Ureter (tissue), 1 donor: ENCODE measurements around the gene KLK13. TPM values are rescaled to one million over a fixed set of nuclear protein-coding genes. Genes with fewer than 3 reads are reported as not detected.

Experiments used
- DNase-seq: peaks from one replicate; pipeline ENCODE4 v3.0.0-alpha.2; 2020; ENCODE audit warnings: low spot score
- total RNA-seq: library from RNA; stranded (reverse); gene quantifications from one replicate; pipeline ENCODE4 v1.2.4, GENCODE V29; 2023
- donor health status: DM: yes; HTN: yes; CAD: no.

The KLK13 gene
- total RNA-seq, 1 donor from 2014 or later = not detected

- DNase-seq = no peak
These were observed 27.3 kb upstream of the KLK13 start for GRCh38 chr19:51091895-51092873.

- no peak for DNase-seq
These were observed 26.2 kb upstream of the KLK13 start for GRCh38 chr19:51091126-51091525.

GRCh38 chr19:51090471-51090870, 25.6 kb upstream of the KLK13 start:
- no peak for DNase-seq

GRCh38 chr19:51089786-51090185, 24.9 kb upstream of the KLK13 start:
- DNase-seq = no peak

GRCh38 chr19:51086153-51086850, 21.4 kb upstream of the KLK13 start:
- DNase-seq = no peak

- DNase-seq = no peak
These were observed 19.6 kb upstream of the KLK13 start for GRCh38 chr19:51084505-51084904.

GRCh38 chr19:51083783-51084182, 18.9 kb upstream of the KLK13 start:
- DNase-seq = no peak

GRCh38 chr19:51083181-51083580, 18.3 kb upstream of the KLK13 start:
- DNase-seq = no peak

GRCh38 chr19:51082611-51083010, 17.7 kb upstream of the KLK13 start, which contains the start of gene KLK14:
Gene KLK14 (minus strand): TSS chr19:51082887. CDS start chr19:51082614, 273 bp downstream.
- no peak for DNase-seq

- DNase-seq = no peak
These were observed 16.6 kb upstream of the KLK13 start for GRCh38 chr19:51081476-51081875.

GRCh38 chr19:51079481-51080110, 14.7 kb upstream of the KLK13 start:
- no peak for DNase-seq

- DNase-seq = no peak
These were observed 13.8 kb upstream of the KLK13 start for GRCh38 chr19:51078731-51079130.

GRCh38 chr19:51078104-51078503, 13.2 kb upstream of the KLK13 start:
- DNase-seq = no peak

GRCh38 chr19:51076631-51077213, 11.8 kb upstream of the KLK13 start:
- DNase-seq = no peak

GRCh38 chr19:51075998-51076397, 11.1 kb upstream of the KLK13 start:
- no peak for DNase-seq

- no peak for DNase-seq
These were observed 6.2 kb upstream of the KLK13 start for GRCh38 chr19:51071095-51071405.

GRCh38 chr19:51070334-51071094, 5.6 kb upstream of the KLK13 start:
- DNase-seq = no peak

- no peak for DNase-seq
These were observed 1.7 kb upstream of the KLK13 start for GRCh38 chr19:51066393-51067186.

- no peak for DNase-seq
These were observed 499 bp upstream of the KLK13 start for GRCh38 chr19:51065221-51065960.

- DNase-seq = no peak
These were observed 1.2 kb downstream of the KLK13 start for GRCh38 chr19:51063664-51064063.
